GM13976 (cell line): ENCODE data around the gene KRT71.
"Not testable (repeated sequence)": the region's sequence is repeated elsewhere in the genome, so short reads cannot be mapped to it uniquely, and the experiment has no call there.

Source experiments
- DNase-seq: peaks from one replicate; pipeline ENCODE4 v3.0.0; 2012; ENCODE audit warnings: low spot score
- in situ Hi-C: fragments of 300-500 bp; cut with MboI; formaldehyde crosslinking; loops from one replicate; pipeline ENCODE4 v1.12.0; 2022; ENCODE audit warnings: low sequenced_read_pairs, mixed read lengths, inconsistent platforms; ENCODE audit not compliant: unreplicated experiment
- TF ChIP-seq, protein P1 (sequence below): IDR thresholded peaks from 2 replicates; pipeline ENCODE4 v1.5.1; 2012; ENCODE audit warnings: borderline replicate concordance, mild to moderate bottlenecking; ENCODE audit not compliant: insufficient read depth; ENCODE audit errors: extremely low read depth, missing control alignments, control extremely low read depth

The KRT71 gene

GRCh38 chr12:52552681-52553195 is at the start of gene KRT71:
TSS of gene KRT71 (minus strand) at chr12:52553145. CDS start at chr12:52553077, 68 bp downstream.
- in situ Hi-C loops, result no loop called here
- TF ChIP-seq, protein P1, sequence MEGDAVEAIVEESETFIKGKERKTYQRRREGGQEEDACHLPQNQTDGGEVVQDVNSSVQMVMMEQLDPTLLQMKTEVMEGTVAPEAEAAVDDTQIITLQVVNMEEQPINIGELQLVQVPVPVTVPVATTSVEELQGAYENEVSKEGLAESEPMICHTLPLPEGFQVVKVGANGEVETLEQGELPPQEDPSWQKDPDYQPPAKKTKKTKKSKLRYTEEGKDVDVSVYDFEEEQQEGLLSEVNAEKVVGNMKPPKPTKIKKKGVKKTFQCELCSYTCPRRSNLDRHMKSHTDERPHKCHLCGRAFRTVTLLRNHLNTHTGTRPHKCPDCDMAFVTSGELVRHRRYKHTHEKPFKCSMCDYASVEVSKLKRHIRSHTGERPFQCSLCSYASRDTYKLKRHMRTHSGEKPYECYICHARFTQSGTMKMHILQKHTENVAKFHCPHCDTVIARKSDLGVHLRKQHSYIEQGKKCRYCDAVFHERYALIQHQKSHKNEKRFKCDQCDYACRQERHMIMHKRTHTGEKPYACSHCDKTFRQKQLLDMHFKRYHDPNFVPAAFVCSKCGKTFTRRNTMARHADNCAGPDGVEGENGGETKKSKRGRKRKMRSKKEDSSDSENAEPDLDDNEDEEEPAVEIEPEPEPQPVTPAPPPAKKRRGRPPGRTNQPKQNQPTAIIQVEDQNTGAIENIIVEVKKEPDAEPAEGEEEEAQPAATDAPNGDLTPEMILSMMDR, result no peak
- DNase-seq, result no peak

DNA sequence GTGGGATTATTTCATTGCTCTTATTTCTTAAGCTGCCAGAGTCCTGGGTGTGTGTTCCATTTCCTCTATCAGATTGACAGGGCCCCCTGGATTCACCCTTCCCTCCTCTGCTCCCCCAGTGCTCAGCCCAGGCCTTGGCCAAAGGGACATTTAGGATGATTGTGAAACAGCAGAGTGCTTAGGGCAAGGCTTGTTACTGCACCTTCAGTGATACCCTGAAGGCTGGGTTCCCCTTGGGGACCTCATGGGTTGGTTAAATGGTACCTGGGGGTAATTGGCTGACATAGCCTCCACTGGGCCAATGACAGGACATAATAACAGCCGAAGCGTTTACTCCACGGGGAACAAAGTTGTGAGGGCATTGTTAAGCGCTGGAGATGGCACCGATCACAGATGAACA is 49.6 kb upstream of the KRT71 start:
- in situ Hi-C loops, result no loop called here
- TF ChIP-seq, protein P1, result no peak
- DNase-seq, result no peak

- DNase-seq, result no peak
- in situ Hi-C loops, result no loop called here
- TF ChIP-seq, protein P1, result no peak
These were observed 48.7 kb upstream of the KRT71 start for GRCh38 chr12:52601671-52602070.

DNA sequence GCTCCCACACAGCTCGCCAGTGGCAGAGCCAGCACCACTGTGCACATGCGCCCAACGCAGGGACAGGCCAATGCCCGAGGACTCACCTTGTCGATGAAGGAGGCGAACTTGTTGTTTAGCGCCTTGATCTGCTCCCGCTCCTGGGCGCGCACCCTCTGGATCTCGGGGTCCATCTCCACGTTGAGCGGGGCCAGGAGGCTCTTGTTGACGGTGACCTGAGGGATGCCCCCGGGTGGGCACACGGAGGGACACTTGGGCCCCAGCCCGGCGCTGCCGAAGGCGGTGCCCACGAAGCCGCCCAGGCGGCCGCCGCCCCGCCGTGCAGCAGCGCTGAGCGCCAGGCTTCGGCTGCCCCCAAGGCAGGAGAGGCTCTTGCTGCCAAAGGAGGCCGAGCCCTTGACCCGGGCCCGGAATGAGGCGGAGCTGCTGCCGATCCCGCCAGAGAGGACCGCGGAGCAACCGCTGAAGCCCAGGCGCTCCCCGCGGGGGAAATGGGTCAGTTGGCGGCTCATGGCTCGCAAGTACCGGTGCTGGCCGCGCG is 48.1 kb upstream of the KRT71 start, which contains the start of gene KRT72:
Gene KRT72 (minus strand): TSS at position 523 of the 541 bp plus-strand sequence. CDS start 11 bp downstream, at position 512.
- in situ Hi-C loops, result no loop called here
- TF ChIP-seq, protein P1, result no peak
- no peak for DNase-seq

GRCh38 chr12:52600475-52600874 is 47.5 kb upstream of the KRT71 start:
- DNase-seq, result no peak
- TF ChIP-seq, protein P1, result no peak
- in situ Hi-C loops, result no loop called here

- no peak for DNase-seq
- in situ Hi-C loops, result no loop called here
- TF ChIP-seq, protein P1, result no peak
These were observed 47.1 kb upstream of the KRT71 start for GRCh38 chr12:52600071-52600470.

- TF ChIP-seq, protein P1, result no peak
- in situ Hi-C loops, result no loop called here
These were observed 46.0 kb upstream of the KRT71 start for GRCh38 chr12:52598966-52599365.

GRCh38 chr12:52594237-52594636 is 41.3 kb upstream of the KRT71 start:
- in situ Hi-C loops, DNase-seq: not testable (repeated sequence)

More at GRCh38 chr12:52598966-52599365, 46.0 kb upstream of the KRT71 start:
- DNase-seq, result no peak
